Stimulated activated CD4-positive, alpha-beta T cell treated with anti-CD3 and anti-CD28 coated beads, Interleukin-4, amount 100 ng/mL, for 1 hour (primary cell): ENCODE results near the gene ZCCHC8.
A peak's percentile ranks its signal among the peaks of the same experiment; 100 is the strongest.
"Not testable (repeated sequence)": the region's sequence is repeated elsewhere in the genome, so short reads cannot be mapped to it uniquely, and the experiment has no call there.

ENCODE experiments used
- DNase-seq: peaks from one replicate; pipeline ENCODE4 v3.0.0-alpha.2; 2020

ZCCHC8 gene

DNA sequence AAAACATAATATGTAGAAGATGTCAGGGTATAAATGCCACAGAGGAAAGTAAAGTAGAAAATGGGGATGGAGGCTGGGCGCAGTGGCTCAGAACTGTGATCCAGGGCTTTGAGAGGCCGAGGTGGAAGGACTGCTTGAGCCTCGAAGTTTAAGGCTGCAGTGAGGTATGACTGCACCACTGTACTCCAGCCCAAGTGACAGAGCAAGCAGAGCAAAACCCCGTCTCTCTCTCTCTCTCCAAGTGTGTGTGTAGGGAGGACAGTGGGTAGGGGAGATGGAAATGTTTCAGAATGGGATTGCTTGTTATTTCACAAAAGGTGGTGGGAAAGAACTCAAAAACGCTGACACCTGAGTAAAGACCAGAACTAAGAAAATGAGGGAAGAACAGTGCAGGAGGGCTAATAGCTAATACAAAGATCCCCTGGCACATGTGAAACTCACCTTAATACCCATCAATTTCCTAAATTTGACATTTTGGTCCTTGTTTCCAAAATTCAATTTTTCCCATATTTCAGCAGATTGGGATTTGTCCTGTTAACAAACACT lies 5.7 kb upstream of the ZCCHC8 start:
- DNase-seq, result no peak

- DNase-seq, result no peak
Measured at GRCh38 chr12:122505419-122506051, 4.8 kb upstream of the ZCCHC8 start.

DNA sequence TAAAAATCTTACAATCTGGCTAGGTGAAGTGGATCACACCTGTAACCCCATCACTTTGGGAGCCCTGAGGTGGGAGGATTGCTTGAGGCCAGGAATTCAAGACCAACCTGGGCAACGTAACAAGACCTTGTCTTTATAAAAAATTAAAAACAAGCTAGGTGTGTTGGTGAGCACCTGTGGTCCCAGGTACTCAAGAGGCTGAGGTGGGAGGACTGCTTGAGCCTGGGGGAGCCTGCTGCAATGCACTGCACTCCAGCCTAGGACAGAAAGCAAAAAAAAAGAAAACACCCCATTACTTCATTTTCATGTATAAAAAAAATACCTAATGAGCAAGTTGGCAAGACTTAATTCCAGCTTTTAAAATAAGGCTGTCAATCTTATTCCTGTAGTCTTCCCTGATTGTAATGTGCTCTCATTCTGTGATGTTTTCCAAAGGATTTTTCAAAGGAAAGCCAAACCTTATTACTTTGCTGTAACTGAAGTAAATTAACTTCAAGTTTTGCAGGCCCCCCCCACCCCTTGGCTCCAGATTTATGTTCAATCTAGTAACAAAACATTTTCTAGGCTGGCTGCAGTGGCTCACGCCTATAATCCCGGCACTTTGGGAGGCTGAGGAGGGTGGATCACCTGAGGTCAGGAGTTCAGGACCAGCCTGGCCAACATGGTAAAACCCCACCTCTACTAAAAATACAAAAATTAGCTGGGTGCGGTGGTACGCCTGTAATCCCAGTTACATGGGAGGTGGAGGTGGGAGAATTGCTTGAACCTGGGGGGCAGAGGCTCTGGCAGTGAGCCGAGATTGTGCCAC lies 3.3 kb upstream of the ZCCHC8 start:
- no peak for DNase-seq

GRCh38 chr12:122503147-122503751 lies 2.5 kb upstream of the ZCCHC8 start:
- no peak for DNase-seq

- DNase-seq, result no peak
Measured at GRCh38 chr12:122501489-122501989, 807 bp upstream of the ZCCHC8 start.

GRCh38 chr12:122499991-122500684 lies 594 bp downstream of the ZCCHC8 start:
- DNase-seq, result peak; percentile 39

DNA sequence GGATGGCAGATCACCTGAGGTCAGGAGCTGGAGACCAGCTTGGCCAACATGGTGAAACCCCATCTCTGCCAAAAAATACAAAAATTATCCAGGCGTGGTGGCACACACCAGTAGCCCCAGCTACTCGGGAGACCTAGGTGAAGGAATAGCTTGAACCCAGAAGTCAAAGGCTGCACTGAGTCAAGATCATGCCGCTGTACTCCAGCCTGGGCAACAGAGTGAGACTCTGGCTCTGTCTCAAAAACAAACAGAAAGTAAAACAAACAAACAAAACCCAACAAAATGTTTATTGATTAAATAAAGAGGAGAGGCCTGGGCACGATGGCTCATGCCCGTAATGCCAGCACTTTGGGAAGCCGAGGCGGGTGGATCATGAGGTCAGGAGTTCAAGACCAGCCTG lies 5.5 kb downstream of the ZCCHC8 start:
- DNase-seq, result no peak

DNA sequence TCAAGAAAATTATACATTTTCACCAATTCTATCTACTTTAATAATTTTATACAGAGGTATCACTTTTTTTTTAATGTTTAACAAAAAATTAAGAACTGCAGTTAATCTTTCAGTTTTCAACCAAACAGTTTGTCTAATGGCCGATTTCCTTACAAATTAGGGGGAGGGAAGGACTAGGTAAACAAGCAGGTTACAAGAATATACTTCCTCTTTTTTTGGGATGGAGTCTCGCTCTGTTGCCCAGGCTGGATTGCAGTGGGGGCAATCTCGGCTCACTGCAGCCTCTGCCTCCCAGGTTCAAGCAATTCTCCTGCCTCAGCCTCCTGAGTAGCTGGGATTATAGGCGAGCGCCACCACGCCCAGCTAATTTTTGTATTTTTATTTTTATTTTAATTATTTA lies 7.5 kb downstream of the ZCCHC8 start:
- DNase-seq, result not testable (repeated sequence)

DNA sequence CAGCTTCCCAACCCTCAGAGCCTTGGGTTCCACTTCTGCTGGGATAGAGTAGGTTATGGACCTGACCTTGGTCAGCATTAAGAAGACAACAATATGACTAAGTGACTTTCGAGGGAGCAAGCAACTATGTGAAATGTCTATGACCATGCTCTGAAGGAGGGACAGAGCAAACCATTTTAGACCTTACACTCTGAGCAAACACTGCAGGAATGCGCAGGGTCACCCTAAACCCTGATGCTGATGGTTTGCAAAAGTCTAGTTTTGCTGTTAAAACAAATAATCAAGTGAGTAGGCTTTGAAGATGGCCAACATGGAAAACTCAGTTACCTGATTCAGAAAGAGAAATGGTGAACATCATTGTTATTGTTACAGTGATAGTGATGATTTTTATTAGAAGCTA lies 8.7 kb downstream of the ZCCHC8 start:
- no peak for DNase-seq

DNA sequence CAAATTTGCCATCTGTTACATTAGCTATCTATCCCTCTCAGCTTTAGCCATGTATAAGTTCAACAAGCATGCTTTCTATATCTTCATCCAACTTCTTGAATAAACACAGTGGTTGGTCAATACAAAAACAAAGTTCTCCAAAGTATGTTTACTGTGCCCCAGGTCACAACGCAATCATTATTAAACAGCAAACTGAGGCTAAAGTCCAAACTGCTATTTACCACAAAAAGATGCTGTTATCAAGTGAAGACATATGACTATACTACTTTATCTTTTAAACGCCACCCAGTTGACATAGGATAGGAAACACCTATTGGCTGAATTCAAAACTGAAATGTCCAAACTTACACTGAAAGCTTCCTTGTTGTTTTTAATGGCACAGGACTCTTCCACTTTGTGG lies 11.7 kb downstream of the ZCCHC8 start:
- no peak for DNase-seq

- DNase-seq, result not testable (repeated sequence)
Measured at GRCh38 chr12:122487807-122488206, 12.9 kb downstream of the ZCCHC8 start.

GRCh38 chr12:122486805-122487426 lies 13.8 kb downstream of the ZCCHC8 start:
- DNase-seq, result no peak

- not testable (repeated sequence) for DNase-seq
Measured at GRCh38 chr12:122486360-122486759, 14.4 kb downstream of the ZCCHC8 start.

- DNase-seq, result not testable (repeated sequence)
Measured at GRCh38 chr12:122484385-122484784, 16.3 kb downstream of the ZCCHC8 start.

DNA sequence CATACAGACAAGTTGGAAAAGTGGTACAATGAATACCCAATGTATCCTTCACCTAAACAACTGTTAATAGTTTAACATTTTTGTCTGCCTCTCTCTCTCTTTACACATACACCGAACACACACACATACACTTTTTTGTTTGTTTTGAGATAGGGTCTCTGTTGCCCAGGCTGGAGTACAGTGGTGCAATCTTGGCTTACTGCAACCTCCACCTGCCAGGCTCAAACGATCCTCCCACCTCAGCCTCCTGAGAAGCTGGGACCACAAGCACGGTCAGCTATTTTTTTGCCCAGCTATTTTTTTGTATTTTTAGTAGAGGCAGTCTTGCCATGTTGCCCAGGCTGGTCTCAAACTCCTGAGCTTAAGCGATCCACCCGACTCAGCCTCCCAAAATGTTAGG lies 16.8 kb downstream of the ZCCHC8 start:
- no peak for DNase-seq

- DNase-seq, result no peak
Measured at GRCh38 chr12:122481861-122482260, 18.9 kb downstream of the ZCCHC8 start.

- no peak for DNase-seq
Measured at GRCh38 chr12:122480753-122481152, 20.0 kb downstream of the ZCCHC8 start.

- DNase-seq, result no peak
Measured at GRCh38 chr12:122474324-122474716, 26.4 kb downstream of the ZCCHC8 start.

DNA sequence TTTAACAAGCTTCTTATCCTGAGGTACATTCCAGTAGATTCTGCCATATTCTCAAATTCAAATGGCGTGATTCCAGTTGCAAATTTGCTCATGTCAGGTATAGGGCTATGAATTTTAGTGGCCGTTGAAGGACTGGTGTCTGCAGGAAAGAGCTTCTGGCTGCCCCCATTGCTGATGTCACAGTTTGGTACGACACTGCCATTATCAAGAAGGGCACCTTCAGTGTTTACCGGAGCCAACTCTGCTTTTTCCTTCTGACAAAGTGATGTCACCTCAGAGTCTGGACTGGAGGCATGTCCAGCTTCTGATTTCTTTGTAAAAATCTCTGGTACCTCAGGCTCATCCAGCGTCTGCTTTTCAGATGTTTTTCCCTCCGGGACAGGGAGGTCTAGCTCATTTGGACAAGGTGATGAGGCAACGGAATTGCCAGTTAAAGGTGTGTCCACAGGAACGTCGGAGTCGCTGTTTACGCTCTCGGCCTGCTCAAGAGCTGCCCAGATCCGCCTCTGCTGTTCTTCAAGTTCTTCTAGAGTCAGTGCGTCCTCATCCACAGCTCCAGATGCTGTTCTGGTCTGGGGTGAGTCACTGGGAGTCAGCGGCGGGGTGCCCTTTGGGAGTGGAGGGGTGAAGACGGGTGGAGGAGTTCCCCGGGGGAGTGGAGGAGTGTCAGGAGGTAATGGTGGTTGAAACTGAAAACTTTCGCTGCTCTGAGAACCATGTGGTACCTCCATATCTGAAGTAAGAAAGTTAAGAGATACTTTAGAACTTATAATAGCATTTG lies 27.0 kb downstream of the ZCCHC8 start:
- peak; percentile 54 for DNase-seq

DNA sequence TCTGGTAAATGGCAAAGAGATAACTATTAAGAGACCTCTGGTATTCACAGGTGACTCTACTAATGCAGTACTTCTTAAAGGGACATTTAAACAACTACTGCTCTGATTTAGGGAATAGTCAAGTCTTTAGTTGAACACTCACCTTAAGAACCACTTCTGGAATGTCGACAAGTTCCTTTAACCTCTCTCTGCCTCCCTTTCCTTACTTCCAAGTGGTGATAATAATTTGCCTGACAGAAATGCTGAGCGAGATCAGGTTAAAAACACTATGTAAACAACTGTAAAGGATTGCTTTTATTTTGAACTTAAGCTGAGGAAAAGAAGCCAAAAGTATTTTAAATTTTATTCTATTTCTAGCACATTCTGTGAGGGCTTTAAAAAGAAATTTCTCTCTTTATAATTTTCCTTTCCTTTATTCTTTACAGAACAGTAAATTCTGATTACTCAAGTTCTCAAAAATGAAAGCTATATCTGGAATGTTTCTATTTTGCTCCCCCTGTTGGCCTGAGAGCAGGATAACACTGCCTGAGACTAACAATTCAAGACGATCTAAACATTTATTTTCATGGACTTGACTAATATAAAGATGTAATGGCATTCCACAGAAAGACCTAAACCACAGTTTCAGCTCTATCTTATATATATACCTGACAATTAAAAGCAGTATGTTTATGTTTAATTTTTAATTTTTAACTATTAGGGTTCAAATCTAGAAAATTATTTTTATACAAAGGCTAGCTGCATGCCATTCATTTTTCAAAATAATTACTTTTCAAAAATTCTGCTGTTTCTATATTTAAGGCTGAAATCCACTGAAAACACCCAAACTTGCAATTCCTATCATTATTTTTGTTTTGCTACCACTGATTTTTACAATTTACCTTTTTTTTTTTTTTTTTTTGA lies 29.2 kb downstream of the ZCCHC8 start:
- no peak for DNase-seq

- not testable (repeated sequence) for DNase-seq
Measured at GRCh38 chr12:122470576-122470975, 30.2 kb downstream of the ZCCHC8 start.
